GM12878 (cell line): Measurements from ENCODE around the gene PCSK9. TPM values are rescaled to one million over a fixed set of nuclear protein-coding genes. Genes with fewer than 3 reads are reported as not detected.

Source experiments
- ATAC-seq: fragments of 200-7000 bp; cut with Tn5 transposase; 3 replicates; pipeline ENCODE4 v1.9.1; 2020; ENCODE audit warnings: mild to moderate bottlenecking, moderate library complexity
- BruUV-seq: library from RNA; stranded (reverse); fragments of 400-500 nt; replicated peaks from 2 replicates; lab custom pipeline; 2021; lab: Mats Ljungman, UMichigan
- CTCF ChIA-PET: fragments of 300-600 bp; sonication (Branson Sonifier 250); formaldehyde crosslinking; extraction: SDS; loops from one replicate; lab custom pipeline; 2021; ENCODE audit warnings: inconsistent platforms; lab: Yijun Ruan, JAX
- POLR2A ChIA-PET: fragments of 350-600 bp; formaldehyde crosslinking; extraction: SDS; loops from one replicate; lab custom pipeline; 2021; ENCODE audit warnings: inconsistent platforms; lab: Charles Lee
- RAD21 ChIA-PET: fragments of 300-600 bp; sonication (Branson Sonifier 250); formaldehyde crosslinking; loops from one replicate; lab custom pipeline; 2023; ENCODE audit warnings: antibody characterized with exemption; ENCODE audit not compliant: unreplicated experiment; lab: Charles Lee
- SMC1A ChIA-PET: fragments of 300-600 bp; sonication (Branson Sonifier 250); formaldehyde crosslinking; loops from one replicate; lab custom pipeline; 2023; ENCODE audit not compliant: unreplicated experiment, uncharacterized antibody; lab: Charles Lee
- DNase-seq: peaks from one replicate; pipeline ENCODE4 v3.0.0-alpha.2; 2011; ENCODE audit warnings: low read depth, low spot score
- FAIRE-seq: peaks from 3 replicates; lab custom pipeline; 2011; peaks lifted over from hg19 to GRCh38; lab: Jason Lieb, UNC
- H2AFZ ChIP-seq: 2 replicates; pipeline ENCODE4 v1.6.0; 2011; ENCODE audit warnings: low read depth, low read length, control low read depth; ENCODE audit not compliant: control insufficient read depth
- H3K27ac ChIP-seq: 2 replicates; pipeline ENCODE4 v1.5.1; 2011; ENCODE audit warnings: control low read depth; ENCODE audit not compliant: control insufficient read depth, insufficient read depth
- H3K27me3 ChIP-seq, 2 experiments: replicated peaks in 1 of 2; 2 replicates each; pipeline versions ENCODE4 v1.6.0 to v1.6.1; 2011; ENCODE audit warnings: low read length in 1 of 2; ENCODE audit not compliant: control insufficient read depth in 2 of 2, insufficient read depth in 2 of 2
- H3K36me3 ChIP-seq, 2 experiments: 2 replicates each; pipeline ENCODE4 v1.5.1; 2011; ENCODE audit warnings: low read length in 1 of 2; ENCODE audit not compliant: control insufficient read depth in 2 of 2, insufficient read depth in 2 of 2
- H3K4me1 ChIP-seq: 2 replicates; pipeline ENCODE4 v1.6.1; 2011; ENCODE audit warnings: mild to moderate bottlenecking, low read length, moderate library complexity, mixed read lengths; ENCODE audit not compliant: control insufficient read depth, insufficient read depth
- H3K4me2 ChIP-seq: 2 replicates; pipeline ENCODE4 v1.6.0; 2011; ENCODE audit warnings: control low read depth; ENCODE audit not compliant: control insufficient read depth, insufficient read depth
- H3K4me3 ChIP-seq: fragments of 200-600 bp; sonication (generic); 2 replicates; pipeline ENCODE4 v1.5.1; 2016
- H3K79me2 ChIP-seq: 2 replicates; pipeline ENCODE4 v1.6.0; 2011; ENCODE audit warnings: low read length; ENCODE audit not compliant: control insufficient read depth, insufficient read depth
- H3K9ac ChIP-seq: 2 replicates; pipeline ENCODE4 v1.8.0; 2011; ENCODE audit warnings: low read length, control low read depth, mixed read lengths; ENCODE audit not compliant: control insufficient read depth, insufficient read depth
- H3K9me3 ChIP-seq: replicated peaks from 3 replicates; pipeline ENCODE4 v1.5.1; 2011; ENCODE audit warnings: mild to moderate bottlenecking, low read length; ENCODE audit not compliant: control insufficient read depth, insufficient read depth
- H4K20me1 ChIP-seq: 2 replicates; pipeline ENCODE4 v1.6.0; 2011; ENCODE audit not compliant: control insufficient read depth, insufficient read depth
- EED ChIP-seq: sonication (generic); IDR thresholded peaks from 2 replicates; pipeline ENCODE4 v1.6.1; 2016; ENCODE audit warnings: antibody characterized with exemption, low read depth
- JUND ChIP-seq: IDR thresholded peaks from 2 replicates; pipeline ENCODE4 v1.6.1; 2012; ENCODE audit warnings: low read depth, mild to moderate bottlenecking, low read length, improper control_type of control experiment, moderate library complexity
- MEF2A ChIP-seq: IDR thresholded peaks from 2 replicates; pipeline ENCODE4 v1.6.1; 2011; ENCODE audit warnings: low read depth, mild to moderate bottlenecking, low read length, moderate library complexity; ENCODE audit not compliant: insufficient read depth
- MTA2 ChIP-seq: fragments of 450-650 bp; IDR thresholded peaks from 2 replicates; pipeline ENCODE4 v1.6.1; 2016; ENCODE audit warnings: low read depth, mild to moderate bottlenecking, moderate library complexity
- WGBS: methylation state at CpG from one replicate; pipeline ENCODE4 v1.1.6; 2016; ENCODE audit warnings: low lambda C conversion rate; ENCODE audit not compliant: insufficient replicate concordance, insufficient coverage; ENCODE audit errors: missing lambda C conversion rate; 5-methylcytosine and 5-hydroxymethylcytosine counted together
- in situ Hi-C: fragments of 300-500 bp; cut with MboI; formaldehyde crosslinking; loops from 9 replicates; pipeline ENCODE4 v1.14.3; 2018; ENCODE audit warnings: mixed read lengths
- intact Hi-C: fragments of 100-400 bp; cut with micrococcal nuclease; formaldehyde crosslinking; loops from one replicate; pipeline ENCODE4 v1.14.2; 2022; ENCODE audit not compliant: unreplicated experiment
- polyA plus RNA-seq, 11 experiments: library from polyadenylated mRNA; depleted of rRNA in 4 of 11; unstranded in 6 of 11; stranded (reverse) in 5 of 11; fragments of >200 nt; fragmentation: Nextera tagmentation in 4 of 11; fragmentation: Illumina TruSeq in 1 of 11; extraction: Ambion mirVana in 4 of 11; extraction: Trizol in 1 of 11; gene quantifications; 1 replicate in 1 of 11; 2 replicates in 10 of 11; pipeline versions ENCODE4 v1.2.1 to v1.2.3, GENCODE V29; 2011 to 2016; ENCODE audit warnings: inconsistent platforms in 2 of 11, missing spikeins in 2 of 11, low read depth in 1 of 11
- total RNA-seq, 4 experiments: library from RNA; depleted of rRNA in 3 of 4; stranded (reverse); fragments of >200 nt in 3 of 4; fragmentation: Illumina TruSeq in 1 of 4; extraction: Trizol in 1 of 4; gene quantifications; 2 replicates each; pipeline versions ENCODE4 v1.2.1 to v1.2.3, GENCODE V29; 2013 to 2021
- TF ChIP-seq, protein P1 (sequence below): fragments of 450-650 bp; IDR thresholded peaks from 2 replicates; pipeline ENCODE4 v1.6.1; 2016; ENCODE audit warnings: mild to moderate bottlenecking, moderate library complexity, borderline replicate concordance

PCSK9 gene
- total and polyA plus RNA-seq, 10 of the 15 experiments (the other 5 are each of a cell fraction or from before 2014, with no cell fraction given) = 0.03 to 0.15 TPM; not detected in 8

DNA sequence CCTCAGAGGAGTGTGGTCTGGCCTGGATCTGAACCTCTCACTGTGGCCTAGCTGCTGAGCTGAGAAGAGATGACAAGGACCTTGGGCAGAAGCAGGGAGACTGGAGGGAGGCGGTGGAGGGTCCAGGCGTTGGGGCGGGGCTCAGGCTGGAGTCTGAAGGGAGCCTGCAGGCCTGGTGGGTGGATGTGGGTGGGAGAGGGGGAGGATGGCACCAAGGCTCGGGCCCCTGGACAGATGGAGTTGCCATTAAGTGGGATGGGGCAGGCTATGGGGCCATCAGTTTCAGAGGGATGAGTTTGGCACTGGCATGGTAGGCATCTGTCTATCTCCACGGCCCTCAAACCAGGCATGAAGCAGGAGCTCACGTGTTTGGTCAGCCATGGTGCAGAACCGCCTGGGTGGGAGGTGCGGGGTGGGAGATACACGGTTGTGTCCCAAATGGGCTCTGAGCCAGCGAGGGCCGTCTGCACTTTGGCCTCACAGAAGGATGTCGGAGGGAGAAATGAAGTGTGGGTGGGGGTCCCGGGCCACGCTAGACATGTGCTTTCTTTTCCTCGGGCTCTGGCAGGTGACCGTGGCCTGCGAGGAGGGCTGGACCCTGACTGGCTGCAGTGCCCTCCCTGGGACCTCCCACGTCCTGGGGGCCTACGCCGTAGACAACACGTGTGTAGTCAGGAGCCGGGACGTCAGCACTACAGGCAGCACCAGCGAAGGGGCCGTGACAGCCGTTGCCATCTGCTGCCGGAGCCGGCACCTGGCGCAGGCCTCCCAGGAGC lies 23.6 kb downstream of the PCSK9 start:
- DNase-seq = no peak
- in situ Hi-C loops = no loop called here
- H3K79me2 ChIP-seq = no peaks in the 10 kb centered on the region
- no peak overlapping the region for H3K4me2 ChIP-seq
- ChIA-PET SMC1A (no interaction called here), CTCF (no interaction called here), RAD21 (no interaction called here), POLR2A (no interaction called here)
- no peak overlapping the region for H3K9ac ChIP-seq
- BruUV-seq = no TSS peak
- WGBS = 84% methylated on average over 29 of the region's 29 CpGs
- ATAC-seq = no peak
- H3K27ac ChIP-seq = no peak overlapping the region
- TF ChIP-seq EED (no peak), JUND (no peak), MEF2A (no peak), MTA2 (no peak)
- TF ChIP-seq, protein P1, sequence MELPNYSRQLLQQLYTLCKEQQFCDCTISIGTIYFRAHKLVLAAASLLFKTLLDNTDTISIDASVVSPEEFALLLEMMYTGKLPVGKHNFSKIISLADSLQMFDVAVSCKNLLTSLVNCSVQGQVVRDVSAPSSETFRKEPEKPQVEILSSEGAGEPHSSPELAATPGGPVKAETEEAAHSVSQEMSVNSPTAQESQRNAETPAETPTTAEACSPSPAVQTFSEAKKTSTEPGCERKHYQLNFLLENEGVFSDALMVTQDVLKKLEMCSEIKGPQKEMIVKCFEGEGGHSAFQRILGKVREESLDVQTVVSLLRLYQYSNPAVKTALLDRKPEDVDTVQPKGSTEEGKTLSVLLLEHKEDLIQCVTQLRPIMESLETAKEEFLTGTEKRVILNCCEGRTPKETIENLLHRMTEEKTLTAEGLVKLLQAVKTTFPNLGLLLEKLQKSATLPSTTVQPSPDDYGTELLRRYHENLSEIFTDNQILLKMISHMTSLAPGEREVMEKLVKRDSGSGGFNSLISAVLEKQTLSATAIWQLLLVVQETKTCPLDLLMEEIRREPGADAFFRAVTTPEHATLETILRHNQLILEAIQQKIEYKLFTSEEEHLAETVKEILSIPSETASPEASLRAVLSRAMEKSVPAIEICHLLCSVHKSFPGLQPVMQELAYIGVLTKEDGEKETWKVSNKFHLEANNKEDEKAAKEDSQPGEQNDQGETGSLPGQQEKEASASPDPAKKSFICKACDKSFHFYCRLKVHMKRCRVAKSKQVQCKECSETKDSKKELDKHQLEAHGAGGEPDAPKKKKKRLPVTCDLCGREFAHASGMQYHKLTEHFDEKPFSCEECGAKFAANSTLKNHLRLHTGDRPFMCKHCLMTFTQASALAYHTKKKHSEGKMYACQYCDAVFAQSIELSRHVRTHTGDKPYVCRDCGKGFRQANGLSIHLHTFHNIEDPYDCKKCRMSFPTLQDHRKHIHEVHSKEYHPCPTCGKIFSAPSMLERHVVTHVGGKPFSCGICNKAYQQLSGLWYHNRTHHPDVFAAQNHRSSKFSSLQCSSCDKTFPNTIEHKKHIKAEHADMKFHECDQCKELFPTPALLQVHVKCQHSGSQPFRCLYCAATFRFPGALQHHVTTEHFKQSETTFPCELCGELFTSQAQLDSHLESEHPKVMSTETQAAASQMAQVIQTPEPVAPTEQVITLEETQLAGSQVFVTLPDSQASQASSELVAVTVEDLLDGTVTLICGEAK = no peak
- H3K4me1 ChIP-seq = no peaks in the 10 kb centered on the region
- H4K20me1 ChIP-seq = no peaks in the 10 kb centered on the region
- no peak overlapping the region for H3K4me3 ChIP-seq
- H3K27me3 ChIP-seq = no peaks in the 10 kb centered on the region
- H3K9me3 ChIP-seq = no peaks in the 10 kb centered on the region
- H3K36me3 ChIP-seq = peaks cover 3 to 6% of the 10 kb centered on the region in 2 experiments
- FAIRE-seq = no peak
- H2AFZ ChIP-seq = no peak overlapping the region
- intact Hi-C loops = no loop called here
